Pancreas (tissue), 10 donors: ENCODE measurements around the gene DNAH6. TPM values are rescaled to one million over a fixed set of nuclear protein-coding genes. Genes with fewer than 3 reads are reported as not detected.

Experiments used
- ATAC-seq, 4 donors: fragments of 200-7000 bp; cut with Tn5 transposase; one replicate each; pipeline versions ENCODE4 v1.8.0 to v1.9.1; 2020; ENCODE audit warnings: mild to moderate bottlenecking in 4 of 4, moderate library complexity in 4 of 4
- DNase-seq, 6 donors: peaks; one replicate each; pipeline ENCODE4 v3.0.0-alpha.2; 2020
- FAIRE-seq: peaks from 2 replicates; lab custom pipeline; 2012; peaks lifted over from hg19 to GRCh38; lab: Jason Lieb, UNC
- H3K27ac ChIP-seq, 4 donors: fragments of 200-600 bp; sonication (generic); 1 replicate in 3 of 4; 2 replicates in 1 of 4; pipeline versions ENCODE4 v1.5.0 to v1.8.0; 2020
- H3K27me3 ChIP-seq, 4 donors: fragments of 200-600 bp; one replicate each; pipeline ENCODE4 v1.8.0; 2021
- H3K36me3 ChIP-seq, 3 donors: fragments of 200-600 bp; sonication (generic) in 1 of 3; one replicate each; pipeline versions ENCODE4 v1.5.0 to v1.8.0; 2020 to 2021
- H3K4me1 ChIP-seq, 3 donors: fragments of 200-600 bp; one replicate each; pipeline ENCODE4 v1.8.0; 2021
- H3K4me3 ChIP-seq, 4 donors: fragments of 200-600 bp; sonication (generic) in 2 of 4; one replicate each; pipeline versions ENCODE4 v1.5.0 to v1.8.0; 2020 to 2021
- H3K9me3 ChIP-seq, 4 donors: fragments of 200-600 bp; one replicate each; pipeline ENCODE4 v1.8.0; 2021
- WGBS, 2 donors: extraction: QIAGEN DNeasy Blood & Tissue Kit; methylation state at CpG; one replicate each; pipeline ENCODE4 v1.1.7; 2013; 5-methylcytosine and 5-hydroxymethylcytosine counted together
- intact Hi-C, 3 donors: fragments of 100-400 bp; cut with DNase I; formaldehyde crosslinking; loops; one replicate each; pipeline versions ENCODE4 v1.11.1 to v1.14.2; 2022
- polyA plus RNA-seq, 2 donors: library from polyadenylated mRNA; stranded (reverse); fragments of 200-250 nt; gene quantifications; one replicate each; pipeline ENCODE4 v1.2.3, GENCODE V29; 2013
- total RNA-seq, 6 donors: library from RNA; stranded (reverse); fragmentation: NEBNext Ultra II Directional in 4 of 6; extraction: Animal tissue kit (Norgen Biotek cat#: 25700) in 4 of 6; gene quantifications; one replicate each; pipeline versions ENCODE4 v1.2.1 to v1.2.4, GENCODE V29; 2021 to 2023
- TF ChIP-seq, protein P1 (sequence below), 4 donors: fragments of 200-600 bp; sonication (generic) in 3 of 4; IDR thresholded peaks; one replicate each; pipeline versions ENCODE4 v1.5.0 to v1.8.0; 2021; ENCODE audit warnings: antibody characterized with exemption in 4 of 4
- donor health status: healthy with polysubstance abuse.
- donor health status: DM: no; HTN: no; CAD: no; lungs with moderate emphysema.
- donor health status: DM: no; HTN: no; CAD: no.
- donor health status: control.
- donor health status: control.
- donor health status: Bipolar disorder and iron deficiency.
- donor health status: DM: yes; HTN: yes; CAD: no.
- donor health status: DM: no; HTN: no; CAD: no.
- donor health status: DM: no; HTN: no; CAD: no.
- donor health status: DM: yes; HTN: yes; CAD: no.

Gene DNAH6
- total and polyA plus RNA-seq, 8 donors, result 0.19 to 1.6 (median 0.81) TPM

DNA sequence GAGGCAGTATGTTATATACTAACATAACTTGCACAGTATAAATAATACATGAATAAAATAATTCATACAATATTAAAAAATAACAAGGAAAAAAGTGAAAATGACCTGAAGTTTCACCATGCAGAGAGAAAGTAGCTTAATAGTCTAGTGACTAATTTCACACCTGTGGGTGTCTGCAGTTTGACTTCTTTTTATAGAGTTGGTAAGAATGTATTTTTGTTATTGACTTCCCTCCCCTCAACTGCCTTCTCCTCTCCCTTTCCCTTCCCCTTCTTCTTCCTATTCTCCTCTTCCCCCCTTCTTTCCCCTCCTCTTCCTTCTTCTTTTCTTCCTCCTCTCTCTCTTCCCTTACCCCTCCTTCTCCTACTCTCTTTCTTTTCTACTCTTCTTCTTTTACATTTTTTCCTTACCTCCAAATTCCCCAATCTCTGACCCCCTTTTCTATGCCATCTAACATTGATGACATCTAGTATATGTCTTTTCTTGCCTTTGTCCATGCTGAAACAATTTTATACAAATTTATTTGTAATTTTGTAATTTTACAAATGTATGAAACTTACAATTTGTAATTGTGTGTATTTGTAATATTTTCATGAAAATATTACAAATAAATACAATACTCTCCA lies 3.1 kb downstream of the DNAH6 start:
- TF ChIP-seq, protein P1, sequence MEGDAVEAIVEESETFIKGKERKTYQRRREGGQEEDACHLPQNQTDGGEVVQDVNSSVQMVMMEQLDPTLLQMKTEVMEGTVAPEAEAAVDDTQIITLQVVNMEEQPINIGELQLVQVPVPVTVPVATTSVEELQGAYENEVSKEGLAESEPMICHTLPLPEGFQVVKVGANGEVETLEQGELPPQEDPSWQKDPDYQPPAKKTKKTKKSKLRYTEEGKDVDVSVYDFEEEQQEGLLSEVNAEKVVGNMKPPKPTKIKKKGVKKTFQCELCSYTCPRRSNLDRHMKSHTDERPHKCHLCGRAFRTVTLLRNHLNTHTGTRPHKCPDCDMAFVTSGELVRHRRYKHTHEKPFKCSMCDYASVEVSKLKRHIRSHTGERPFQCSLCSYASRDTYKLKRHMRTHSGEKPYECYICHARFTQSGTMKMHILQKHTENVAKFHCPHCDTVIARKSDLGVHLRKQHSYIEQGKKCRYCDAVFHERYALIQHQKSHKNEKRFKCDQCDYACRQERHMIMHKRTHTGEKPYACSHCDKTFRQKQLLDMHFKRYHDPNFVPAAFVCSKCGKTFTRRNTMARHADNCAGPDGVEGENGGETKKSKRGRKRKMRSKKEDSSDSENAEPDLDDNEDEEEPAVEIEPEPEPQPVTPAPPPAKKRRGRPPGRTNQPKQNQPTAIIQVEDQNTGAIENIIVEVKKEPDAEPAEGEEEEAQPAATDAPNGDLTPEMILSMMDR (IDR thresholded peaks at IDR 0.05), result no peak
- intact Hi-C loops, result no loop called here
- no peak for DNase-seq
- no peak overlapping the region for H3K4me3 ChIP-seq
- H3K4me1 ChIP-seq, result no peaks in the 10 kb centered on the region
- no peak for ATAC-seq
- no peak overlapping the region for H3K27ac ChIP-seq
- no peaks in the 10 kb centered on the region for H3K27me3 ChIP-seq
- H3K36me3 ChIP-seq, result no peaks in the 10 kb centered on the region
- H3K9me3 ChIP-seq, result no peaks in the 10 kb centered on the region
- no peak for FAIRE-seq

DNA sequence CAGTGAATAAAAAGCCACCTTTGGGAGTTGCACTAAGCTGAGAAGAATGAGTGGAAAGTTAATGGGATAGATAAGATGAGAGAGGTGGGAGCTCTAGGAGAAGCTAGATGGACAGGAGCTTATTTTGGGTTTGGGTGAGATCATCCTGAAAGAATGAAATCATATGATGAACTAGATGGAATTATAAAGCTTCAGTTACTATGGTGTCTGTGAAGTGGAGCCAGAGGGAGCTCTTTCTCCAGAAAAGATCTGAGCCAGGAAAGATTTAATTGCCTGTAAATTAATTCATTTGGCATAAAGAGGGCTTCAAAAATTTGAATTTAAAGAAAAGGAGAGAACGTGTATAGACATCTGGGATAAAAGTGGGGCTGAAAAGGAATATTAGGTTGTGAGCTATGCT lies 10.3 kb downstream of the DNAH6 start:
- intact Hi-C loops, result no loop called here
- H3K9me3 ChIP-seq, result no peaks in the 10 kb centered on the region
- no peak overlapping the region for H3K27ac ChIP-seq
- no peak overlapping the region for H3K4me3 ChIP-seq
- no peaks in the 10 kb centered on the region for H3K4me1 ChIP-seq
- TF ChIP-seq, protein P1 (IDR thresholded peaks at IDR 0.05), result no peak
- DNase-seq (no peak), ATAC-seq (peak in 1 of 4 donors; percentile 61), FAIRE-seq (no peak)
- WGBS, 2 donors, result 50 to 69% methylated on average over 1 of the region's 1 CpG
- H3K27me3 ChIP-seq, result no peaks in the 10 kb centered on the region
- no peaks in the 10 kb centered on the region for H3K36me3 ChIP-seq

DNA sequence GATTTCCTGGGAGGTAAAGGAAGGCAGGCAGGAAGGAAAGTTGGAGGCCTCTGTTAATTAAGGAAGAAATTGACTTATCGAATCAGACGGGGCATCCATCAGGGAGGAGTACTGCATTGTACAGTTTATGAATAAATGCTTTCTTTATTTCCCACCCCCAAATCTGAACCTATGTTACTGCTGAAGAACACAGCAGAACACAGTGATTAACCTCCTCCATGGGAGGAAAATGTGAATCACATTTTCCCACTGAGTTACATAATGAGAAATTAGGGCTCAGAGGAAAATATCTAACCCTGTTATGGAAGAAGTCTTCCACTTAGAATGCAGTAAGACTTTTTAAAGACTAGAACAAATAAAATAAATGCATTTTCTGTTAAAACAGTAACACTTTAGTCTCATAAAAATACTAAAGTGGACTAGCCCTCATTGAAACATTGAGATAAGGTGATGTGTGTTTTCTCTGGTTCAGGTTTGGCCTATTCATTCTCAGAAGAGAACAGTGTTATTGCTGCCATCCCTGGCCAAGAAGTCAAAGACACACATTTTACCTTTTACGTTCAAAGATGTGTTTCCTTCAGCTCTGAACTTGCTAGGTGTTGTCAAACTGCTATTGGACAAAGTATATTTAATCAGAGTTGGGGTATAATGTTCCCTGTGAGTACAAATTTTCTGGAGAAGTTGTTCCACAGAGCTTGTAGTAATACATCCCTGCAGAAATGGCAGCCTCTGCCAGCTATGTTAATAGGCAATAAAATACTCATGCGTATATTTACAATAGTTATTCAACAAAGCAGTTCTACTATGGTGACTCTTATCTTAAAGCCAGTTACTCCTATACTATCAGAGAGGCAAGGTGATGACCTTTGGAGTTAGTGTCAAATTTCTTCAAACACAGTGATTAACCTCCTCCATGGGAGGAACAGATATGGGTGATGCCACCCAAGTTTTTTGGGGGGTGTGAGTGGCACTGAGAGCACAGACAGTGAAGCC lies 11.1 kb downstream of the DNAH6 start:
- H3K27ac ChIP-seq, result no peak overlapping the region
- DNase-seq (no peak), ATAC-seq (peak in 1 of 4 donors; percentile 37), FAIRE-seq (peak; percentile 47)
- H3K27me3 ChIP-seq, result no peaks in the 10 kb centered on the region
- intact Hi-C loops, result no loop called here
- no peaks in the 10 kb centered on the region for H3K4me1 ChIP-seq
- 67 to 73% methylated on average over 4 of the region's 4 CpGs for WGBS, 2 donors
- TF ChIP-seq, protein P1 (IDR thresholded peaks at IDR 0.05), result no peak
- H3K4me3 ChIP-seq, result no peak overlapping the region
- no peaks in the 10 kb centered on the region for H3K36me3 ChIP-seq
- H3K9me3 ChIP-seq, result no peaks in the 10 kb centered on the region

DNA sequence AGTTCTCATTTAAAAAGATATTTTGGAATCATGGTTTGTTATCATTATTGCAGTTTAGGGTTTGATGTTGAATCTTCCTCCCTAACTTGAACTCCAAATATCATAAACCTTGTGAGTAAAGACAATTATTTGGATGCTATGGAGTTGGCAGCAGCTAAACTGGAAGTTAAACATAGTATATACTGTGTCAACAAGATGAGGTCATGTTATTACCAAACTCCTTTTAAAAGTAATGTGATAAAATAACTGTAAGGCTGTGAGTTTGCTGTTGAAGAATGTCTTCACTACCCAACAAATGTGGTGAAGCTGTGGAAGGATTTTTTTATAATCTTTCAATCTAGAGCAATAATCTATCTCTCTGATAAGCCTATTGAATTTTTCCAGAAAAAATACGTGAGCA lies 16.0 kb downstream of the DNAH6 start:
- DNase-seq, result no peak
- Histone ChIP-seq H3K4me1 (no peaks in the 10 kb centered on the region), H3K4me3 (no peak overlapping the region), H3K9me3 (no peaks in the 10 kb centered on the region), H3K27ac (no peak overlapping the region), H3K36me3 (no peaks in the 10 kb centered on the region), H3K27me3 (no peaks in the 10 kb centered on the region)
- ATAC-seq, result no peak
- WGBS, 2 donors, result 64% methylated on average over 1 of the region's 1 CpG
- TF ChIP-seq, protein P1 (IDR thresholded peaks at IDR 0.05), result no peak
- intact Hi-C loops, result no loop called here
- no peak for FAIRE-seq
